Measurements from ENCODE around the gene SLC6A11.

Gene SLC6A11

DNA sequence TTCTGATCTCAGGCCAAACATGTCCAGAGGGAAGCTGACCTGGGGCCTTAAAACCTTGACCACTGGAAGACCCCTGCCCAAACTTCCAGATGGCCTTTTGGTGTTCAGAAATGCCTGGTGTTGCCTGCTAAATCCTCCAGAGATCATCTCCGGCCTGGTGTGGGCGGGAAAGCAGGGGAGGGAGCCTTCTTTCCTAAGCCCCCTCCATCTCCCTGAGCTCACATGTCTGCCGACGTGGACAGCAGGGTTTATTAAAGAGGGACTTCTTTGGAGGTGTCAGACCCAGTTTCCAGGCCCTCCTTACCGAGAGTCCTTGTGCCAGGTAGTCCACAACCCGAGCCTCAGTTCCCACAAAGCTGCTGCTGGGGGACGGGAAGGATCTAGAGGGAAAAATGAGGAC is 120.7 kb downstream of the SLC6A11 start:
- no peaks in the 10 kb centered on the region for H3K27me3 Mint-ChIP-seq
- no peak overlapping the region for H3K27ac Mint-ChIP-seq
- H3K4me1 Mint-ChIP-seq = no peaks in the 10 kb centered on the region
- no peak overlapping the region for H3K4me3 Mint-ChIP-seq
- H3K36me3 Mint-ChIP-seq = no peaks in the 10 kb centered on the region
- no peaks in the 10 kb centered on the region for H3K9me3 Mint-ChIP-seq

DNA sequence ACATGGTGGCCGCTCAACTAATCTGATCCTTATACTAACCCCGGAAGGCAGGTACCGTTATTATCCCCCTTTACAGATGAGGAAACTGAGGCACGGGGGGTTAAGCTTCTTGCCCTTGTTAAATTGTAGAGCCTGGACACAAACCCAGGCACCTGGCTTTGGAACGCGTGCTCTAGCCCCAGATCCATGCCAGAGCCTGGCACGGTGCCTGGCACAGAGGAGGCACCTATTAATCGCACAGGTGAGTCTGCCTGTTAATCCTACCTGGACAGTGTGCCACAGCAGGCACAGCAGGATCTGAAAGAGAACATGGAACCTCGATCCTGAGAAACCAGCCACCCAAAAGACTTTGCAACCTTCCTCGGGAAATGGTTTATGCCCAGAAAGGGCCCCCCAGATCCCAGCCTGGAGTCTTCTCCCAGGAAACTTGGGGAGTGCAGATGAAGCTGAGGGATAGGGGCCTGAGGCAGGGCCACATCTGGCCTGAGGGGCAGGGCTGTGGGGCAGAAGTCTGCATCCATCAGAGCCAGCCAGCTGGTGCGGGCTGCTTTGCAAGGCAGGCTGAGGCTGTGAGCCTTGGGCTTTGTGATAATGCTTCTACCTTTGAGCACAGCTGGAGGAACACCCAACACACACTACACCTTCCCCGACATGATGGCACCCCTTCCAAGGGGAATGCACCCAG is 121.3 kb downstream of the SLC6A11 start:
- Mint-ChIP-seq H3K27ac (no peak overlapping the region), H3K4me3 (no peak overlapping the region), H3K4me1 (no peaks in the 10 kb centered on the region), H3K27me3 (no peaks in the 10 kb centered on the region), H3K9me3 (no peaks in the 10 kb centered on the region), H3K36me3 (no peaks in the 10 kb centered on the region)

DNA sequence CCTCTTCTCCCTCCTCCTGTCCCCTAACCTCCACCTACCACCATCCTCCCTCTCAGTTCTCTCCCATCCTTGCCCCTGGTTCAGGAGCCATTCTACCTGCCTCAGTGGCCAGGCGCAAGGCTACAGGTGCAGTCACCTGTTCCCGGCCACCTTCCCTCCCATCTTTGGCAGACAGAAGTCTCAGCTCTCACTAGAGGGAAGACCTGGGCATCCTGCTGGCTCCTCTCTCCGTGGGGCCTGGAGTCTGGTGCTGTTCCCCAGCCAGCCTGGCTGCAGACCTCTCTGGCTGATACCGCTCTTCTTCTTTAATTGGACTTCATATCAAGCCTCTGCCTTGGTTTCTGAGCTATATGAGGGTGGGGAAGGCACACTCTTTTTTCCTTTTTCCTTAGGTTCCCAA is 123.5 kb downstream of the SLC6A11 start:
- H3K27me3 Mint-ChIP-seq = peaks cover 4% of the 10 kb centered on the region
- H3K9me3 Mint-ChIP-seq = no peaks in the 10 kb centered on the region
- no peak overlapping the region for H3K4me3 Mint-ChIP-seq
- no peaks in the 10 kb centered on the region for H3K4me1 Mint-ChIP-seq
- H3K36me3 Mint-ChIP-seq = no peaks in the 10 kb centered on the region
- no peak overlapping the region for H3K27ac Mint-ChIP-seq

DNA sequence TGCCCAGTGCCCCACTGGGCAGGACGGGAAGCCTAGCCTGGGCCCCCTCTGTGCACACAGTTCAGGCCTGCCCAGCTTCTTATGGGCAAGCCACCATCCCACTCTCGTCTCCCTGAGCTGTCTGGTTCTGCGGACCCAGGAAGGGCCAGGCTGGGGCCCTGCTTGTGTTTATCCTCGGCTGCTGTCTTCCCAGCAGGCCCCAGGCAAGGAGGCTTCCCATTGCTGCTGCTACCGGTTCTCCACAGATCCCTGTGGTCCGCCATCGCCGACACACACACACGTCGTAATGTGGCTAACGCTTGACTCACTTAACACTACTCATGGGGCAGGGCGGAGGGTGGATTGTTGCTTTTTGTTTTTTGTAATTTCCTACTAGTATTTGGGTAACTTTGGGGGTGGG is 124.1 kb downstream of the SLC6A11 start:
- Mint-ChIP-seq H3K27ac (no peak overlapping the region), H3K9me3 (no peaks in the 10 kb centered on the region), H3K27me3 (peaks cover 7% of the 10 kb centered on the region), H3K4me3 (no peak overlapping the region), H3K4me1 (no peaks in the 10 kb centered on the region), H3K36me3 (no peaks in the 10 kb centered on the region)

DNA sequence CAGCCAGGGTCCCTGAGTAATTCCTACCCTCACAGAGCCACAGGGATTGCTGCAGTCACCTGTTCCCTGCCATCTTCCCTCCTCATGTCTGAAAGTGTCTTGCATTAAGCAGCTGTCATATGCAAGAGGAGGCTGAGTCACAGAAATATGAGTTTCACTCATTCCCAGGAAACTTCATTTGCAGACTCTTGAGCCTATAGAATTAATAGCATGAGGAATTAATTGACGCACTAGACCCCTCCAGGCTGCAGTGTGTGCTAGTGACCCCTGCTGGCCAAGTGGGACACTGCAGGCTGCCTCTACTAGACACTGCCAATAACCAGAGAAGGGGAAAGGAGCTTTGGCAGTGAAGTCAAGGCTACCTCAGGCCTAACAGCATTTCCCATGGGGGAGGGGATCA is 125.9 kb downstream of the SLC6A11 start:
- Mint-ChIP-seq H3K27ac (no peak overlapping the region), H3K9me3 (no peaks in the 10 kb centered on the region), H3K36me3 (no peaks in the 10 kb centered on the region), H3K4me3 (no peak overlapping the region), H3K4me1 (no peaks in the 10 kb centered on the region), H3K27me3 (peaks cover 7% of the 10 kb centered on the region)

DNA sequence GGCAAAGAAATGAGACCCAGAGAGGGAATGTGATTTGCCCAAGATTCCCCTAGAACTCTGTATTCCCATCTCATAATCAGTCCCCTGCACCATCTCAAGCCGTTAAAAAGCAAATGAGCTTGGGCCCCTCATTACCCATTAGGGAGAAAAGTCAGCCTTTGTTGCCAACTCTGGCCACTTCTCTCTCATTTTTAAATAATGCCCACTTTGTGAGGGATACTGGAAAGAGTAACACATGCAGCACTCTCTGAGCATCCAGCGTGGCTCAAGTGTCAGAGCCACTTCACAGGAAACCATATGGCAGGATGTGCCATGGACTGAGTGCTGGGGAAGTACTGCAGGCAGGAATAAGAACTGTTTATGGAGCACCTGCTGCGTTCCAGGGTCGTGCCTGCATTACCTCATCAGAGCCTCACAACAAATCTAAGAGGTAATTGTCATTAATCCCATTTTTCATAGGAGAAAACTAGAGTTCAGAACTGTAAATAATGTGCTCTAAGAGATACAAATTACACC is 126.7 kb downstream of the SLC6A11 start:
- peaks cover 9% of the 10 kb centered on the region for H3K27me3 Mint-ChIP-seq
- H3K36me3 Mint-ChIP-seq = no peaks in the 10 kb centered on the region
- H3K4me3 Mint-ChIP-seq = no peak overlapping the region
- no peaks in the 10 kb centered on the region for H3K4me1 Mint-ChIP-seq
- H3K27ac Mint-ChIP-seq = no peak overlapping the region
- H3K9me3 Mint-ChIP-seq = no peaks in the 10 kb centered on the region

DNA sequence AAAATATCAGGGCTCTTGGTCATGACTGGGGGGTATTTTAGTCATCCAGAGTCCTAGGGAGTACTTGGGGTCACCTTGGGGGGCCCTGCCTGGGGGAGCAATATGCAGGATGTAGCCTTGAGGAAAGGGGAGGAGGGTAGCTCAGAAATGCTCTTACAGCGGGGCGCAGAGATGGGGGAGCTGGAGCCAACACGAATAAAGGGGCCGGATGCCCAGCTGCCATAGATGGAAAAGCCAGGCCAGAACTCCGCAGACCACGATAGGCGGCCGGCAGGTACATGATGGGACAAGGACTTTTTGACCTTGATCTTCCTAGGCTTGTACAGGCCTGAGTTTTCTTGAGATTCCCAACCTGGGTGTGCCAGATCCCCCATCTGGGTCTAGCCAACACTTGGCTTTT is 128.8 kb downstream of the SLC6A11 start:
- Mint-ChIP-seq H3K36me3 (no peaks in the 10 kb centered on the region), H3K4me3 (no peak overlapping the region), H3K4me1 (no peaks in the 10 kb centered on the region), H3K27me3 (peaks cover 9% of the 10 kb centered on the region), H3K9me3 (no peaks in the 10 kb centered on the region), H3K27ac (no peak overlapping the region)

DNA sequence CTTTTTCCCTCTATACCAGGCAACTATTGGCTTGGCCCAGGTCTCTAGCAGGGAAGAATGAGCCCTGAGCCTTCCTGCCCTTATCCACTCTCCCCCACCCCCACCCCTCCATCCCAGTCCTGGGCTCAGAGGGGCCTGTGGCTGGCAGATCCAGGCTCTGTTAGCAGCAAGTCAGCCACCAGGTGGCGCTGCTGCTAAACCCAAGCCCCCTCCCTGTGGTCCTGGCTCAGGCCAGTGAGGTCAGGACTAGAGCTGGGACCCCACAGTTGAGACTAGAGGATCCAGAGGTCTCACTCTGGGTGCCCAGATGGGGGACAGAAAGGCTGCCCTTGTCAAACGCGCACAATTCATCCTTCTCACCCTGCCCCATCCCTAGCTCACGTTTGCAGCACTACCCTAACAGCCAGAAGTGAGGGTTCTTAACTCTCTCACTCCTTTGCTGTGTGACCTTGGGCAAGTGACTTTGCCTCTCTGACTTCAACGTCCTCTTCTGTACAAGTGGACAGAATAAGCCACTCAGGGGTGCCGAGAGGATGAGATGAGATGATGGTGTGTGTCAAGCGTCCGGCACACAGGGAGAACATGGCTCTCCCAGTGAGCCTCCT is 129.8 kb downstream of the SLC6A11 start:
- no peaks in the 10 kb centered on the region for H3K9me3 Mint-ChIP-seq
- no peaks in the 10 kb centered on the region for H3K4me1 Mint-ChIP-seq
- H3K4me3 Mint-ChIP-seq = no peak overlapping the region
- H3K27ac Mint-ChIP-seq = no peak overlapping the region
- H3K27me3 Mint-ChIP-seq = peaks cover 10% of the 10 kb centered on the region
- H3K36me3 Mint-ChIP-seq = no peaks in the 10 kb centered on the region

DNA sequence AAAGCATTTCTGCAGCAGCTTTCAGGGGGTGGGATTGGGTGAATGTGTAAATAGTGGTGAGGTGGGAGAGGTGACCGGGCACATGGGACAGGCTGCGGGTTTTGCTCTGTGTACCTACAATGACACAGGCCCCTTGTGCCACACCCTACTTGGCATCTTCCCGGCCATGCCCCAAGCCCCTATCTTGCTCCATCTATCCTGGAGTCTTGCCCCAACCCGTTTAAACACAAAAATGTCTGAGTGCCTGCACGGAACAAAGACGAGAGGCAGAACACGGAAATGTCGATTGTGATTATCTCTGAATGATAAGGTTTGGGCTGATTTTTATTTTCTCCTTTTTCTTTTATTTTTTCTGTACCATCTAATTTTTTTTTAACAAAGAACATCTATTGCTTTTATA is 130.5 kb downstream of the SLC6A11 start:
- Mint-ChIP-seq H3K4me3 (no peak overlapping the region), H3K9me3 (no peaks in the 10 kb centered on the region), H3K4me1 (no peaks in the 10 kb centered on the region), H3K27ac (no peak overlapping the region), H3K36me3 (no peaks in the 10 kb centered on the region), H3K27me3 (peaks cover 10% of the 10 kb centered on the region)

DNA sequence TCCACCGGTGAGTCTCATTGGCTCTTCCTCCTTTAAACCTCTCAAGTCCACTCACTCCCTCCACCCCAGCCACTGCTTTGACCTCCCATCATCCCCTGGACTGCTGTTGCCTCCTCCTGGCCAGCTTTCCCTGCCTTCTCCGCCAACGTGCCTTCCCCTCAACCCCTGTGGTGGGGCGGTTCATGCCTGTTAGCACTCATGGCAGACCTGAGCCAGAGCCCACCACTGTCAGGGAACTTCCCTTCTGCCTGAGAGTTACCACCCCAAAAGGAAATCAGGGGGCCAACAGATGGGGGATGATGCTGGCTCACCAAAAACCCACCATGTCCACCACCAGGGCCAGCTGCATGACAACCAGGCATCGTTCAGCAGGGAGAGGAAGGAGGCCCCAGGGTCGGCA is 132.3 kb downstream of the SLC6A11 start:
- no peaks in the 10 kb centered on the region for H3K36me3 Mint-ChIP-seq
- no peak overlapping the region for H3K4me3 Mint-ChIP-seq
- no peaks in the 10 kb centered on the region for H3K9me3 Mint-ChIP-seq
- no peaks in the 10 kb centered on the region for H3K4me1 Mint-ChIP-seq
- peaks cover 9% of the 10 kb centered on the region for H3K27me3 Mint-ChIP-seq
- no peak overlapping the region for H3K27ac Mint-ChIP-seq

DNA sequence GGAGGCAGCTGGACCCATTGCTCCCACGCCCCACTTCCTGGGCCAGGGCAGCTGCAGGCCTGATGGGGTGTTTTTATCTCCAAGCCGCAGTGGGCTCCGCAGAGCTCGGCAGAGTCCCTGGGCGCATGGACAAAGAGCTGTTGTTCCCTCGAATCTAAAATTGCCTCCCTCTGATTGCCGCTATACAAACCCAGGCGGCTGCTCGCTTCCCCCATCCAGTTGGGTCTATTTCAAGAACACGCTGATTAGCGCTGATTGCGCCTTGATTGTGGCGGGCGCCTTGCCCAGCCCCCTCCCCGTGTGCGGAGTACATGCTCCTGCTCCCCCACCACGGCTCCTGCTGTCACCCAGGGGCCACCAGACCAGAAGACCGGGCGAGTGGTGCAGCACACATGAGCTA is 133.2 kb downstream of the SLC6A11 start:
- no peak overlapping the region for H3K27ac Mint-ChIP-seq
- no peaks in the 10 kb centered on the region for H3K36me3 Mint-ChIP-seq
- H3K4me3 Mint-ChIP-seq = no peak overlapping the region
- H3K9me3 Mint-ChIP-seq = no peaks in the 10 kb centered on the region
- H3K27me3 Mint-ChIP-seq = peaks cover 9% of the 10 kb centered on the region
- no peaks in the 10 kb centered on the region for H3K4me1 Mint-ChIP-seq

DNA sequence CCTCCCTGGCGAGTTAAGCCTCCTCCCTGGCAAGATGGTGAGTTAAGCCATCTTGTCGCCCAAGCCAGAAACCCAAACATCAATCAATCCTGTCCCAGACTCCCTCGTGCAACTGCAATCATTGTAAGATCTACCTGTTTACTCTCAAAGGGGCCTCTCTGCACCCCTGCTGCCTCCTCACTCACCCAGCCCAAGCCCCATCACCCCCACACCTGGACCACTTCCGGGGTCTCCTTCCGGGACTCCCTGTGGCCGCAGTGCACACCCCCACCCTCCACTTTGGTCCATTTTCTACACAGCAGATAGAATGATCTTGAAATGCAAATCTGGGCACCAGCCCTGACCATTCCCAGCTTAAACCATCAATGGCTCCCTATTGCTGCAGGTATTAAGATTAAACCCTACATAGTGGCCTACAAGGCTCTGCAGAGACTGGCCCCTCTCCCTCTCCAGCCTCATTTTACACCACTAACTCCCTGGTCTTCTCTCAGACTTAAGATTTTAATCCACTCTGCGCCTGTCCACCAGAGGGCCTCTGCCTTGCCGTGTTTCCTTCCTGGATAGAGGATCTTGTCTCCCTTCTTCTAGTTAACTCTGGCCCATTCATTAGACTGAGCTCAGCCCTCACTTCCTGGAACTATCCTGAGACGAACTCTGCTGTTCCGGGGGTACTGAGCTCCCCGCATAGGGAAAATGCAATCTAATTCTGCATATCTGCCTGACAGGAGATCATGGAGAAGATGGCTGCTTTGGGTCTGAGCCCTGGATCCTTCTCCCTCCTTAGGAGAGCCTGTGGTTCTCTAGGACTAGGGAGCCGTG is 134.7 kb downstream of the SLC6A11 start:
- H3K27ac Mint-ChIP-seq = no peak overlapping the region
- H3K36me3 Mint-ChIP-seq = no peaks in the 10 kb centered on the region
- no peaks in the 10 kb centered on the region for H3K4me1 Mint-ChIP-seq
- H3K4me3 Mint-ChIP-seq = no peak overlapping the region
- no peaks in the 10 kb centered on the region for H3K9me3 Mint-ChIP-seq
- H3K27me3 Mint-ChIP-seq = peaks cover 3% of the 10 kb centered on the region

DNA sequence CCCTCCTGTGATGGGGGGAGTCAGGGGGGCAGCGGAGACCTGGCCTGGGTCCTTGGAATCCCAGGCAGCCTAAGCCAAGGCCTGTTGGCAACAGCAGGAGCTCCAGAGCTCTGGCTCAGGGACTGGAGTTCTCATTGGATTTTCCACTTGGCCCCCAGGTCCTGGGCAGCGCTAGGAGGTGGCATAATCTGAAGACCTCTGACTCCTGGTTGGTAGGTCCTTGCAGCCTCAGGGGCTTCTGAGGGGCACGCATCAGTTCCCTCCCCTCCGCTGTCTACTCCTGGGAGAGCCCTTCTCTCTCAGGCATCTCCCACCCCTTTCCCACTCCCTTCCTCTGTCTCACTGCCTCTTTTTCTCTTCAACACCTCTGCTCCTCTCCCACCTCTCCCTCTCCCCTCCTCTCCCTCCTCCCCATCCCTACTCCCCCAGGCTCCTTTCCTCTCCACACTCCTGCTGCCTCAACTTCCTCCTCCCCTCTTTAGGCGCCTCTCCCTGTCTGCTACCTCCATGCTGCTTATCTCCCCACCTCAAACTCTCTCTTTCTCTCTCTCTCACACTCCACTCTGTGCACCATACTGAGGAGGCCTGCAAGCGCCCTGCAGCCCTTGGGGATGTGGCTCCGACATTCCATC is 135.4 kb downstream of the SLC6A11 start:
- Mint-ChIP-seq H3K27me3 (peaks cover 3% of the 10 kb centered on the region), H3K27ac (no peak overlapping the region), H3K4me3 (no peak overlapping the region), H3K9me3 (no peaks in the 10 kb centered on the region), H3K36me3 (no peaks in the 10 kb centered on the region), H3K4me1 (no peaks in the 10 kb centered on the region)

DNA sequence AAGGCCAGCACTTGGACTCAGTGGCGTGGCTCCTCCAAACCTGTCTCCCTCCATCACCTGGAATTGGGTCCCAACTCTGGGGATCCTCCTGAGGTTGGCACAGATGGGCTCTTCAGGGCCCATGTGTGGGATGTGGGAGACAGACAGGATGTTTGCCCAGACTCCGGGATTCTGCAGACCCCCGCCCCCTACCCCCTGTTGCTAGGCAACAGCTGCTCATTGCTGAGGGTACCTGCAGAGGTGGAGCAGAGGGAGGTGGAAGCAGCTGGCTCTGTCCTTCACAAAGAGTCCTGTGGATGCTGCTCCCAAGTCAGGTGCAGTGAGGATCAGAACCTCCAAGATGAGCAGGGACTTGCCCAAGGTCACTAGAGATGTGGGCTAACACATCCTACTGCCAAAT is 136.5 kb downstream of the SLC6A11 start:
- peaks cover 2% of the 10 kb centered on the region for H3K27me3 Mint-ChIP-seq
- no peak overlapping the region for H3K27ac Mint-ChIP-seq
- no peak overlapping the region for H3K4me3 Mint-ChIP-seq
- no peaks in the 10 kb centered on the region for H3K4me1 Mint-ChIP-seq
- no peaks in the 10 kb centered on the region for H3K9me3 Mint-ChIP-seq
- H3K36me3 Mint-ChIP-seq = no peaks in the 10 kb centered on the region

DNA sequence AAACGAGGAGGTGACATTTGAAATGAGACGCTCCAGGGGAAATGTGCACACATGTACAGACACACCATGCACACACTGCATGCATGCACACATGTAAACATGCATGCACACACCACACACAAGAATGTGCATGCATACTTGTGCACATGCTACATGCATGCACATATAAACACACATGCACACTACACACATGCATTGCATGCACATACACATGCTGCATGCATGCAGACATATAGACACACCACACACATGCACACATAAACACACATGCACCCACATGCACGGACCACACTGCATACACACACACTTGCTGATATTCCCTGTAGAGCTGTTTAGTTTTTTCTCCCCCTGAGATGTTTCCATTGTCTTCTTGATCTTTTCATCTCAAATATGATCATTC is 138.7 kb downstream of the SLC6A11 start:
- Mint-ChIP-seq H3K4me3 (no peak overlapping the region), H3K27me3 (peaks cover 2% of the 10 kb centered on the region), H3K4me1 (no peaks in the 10 kb centered on the region), H3K9me3 (no peaks in the 10 kb centered on the region), H3K36me3 (no peaks in the 10 kb centered on the region), H3K27ac (no peak overlapping the region)

Measured in activated naive CD4-positive, alpha-beta T cell treated with anti-CD3 and anti-CD28 coated beads, Interleukin-2, amount 50 U/mL, for 24 hours (primary cell).